Stimulated activated CD8-positive, alpha-beta memory T cell treated with anti-CD3 and anti-CD28 coated beads, Interleukin-4, amount 100 ng/mL, for 4 hours (primary cell): ENCODE data around the gene NRXN3.

ENCODE experiments used
- DNase-seq, 2 donors: peaks; one replicate each; pipeline ENCODE4 v3.0.0-alpha.2; 2020; ENCODE audit warnings: low read depth in 2 of 2, low spot score in 1 of 2

Gene NRXN3

DNA sequence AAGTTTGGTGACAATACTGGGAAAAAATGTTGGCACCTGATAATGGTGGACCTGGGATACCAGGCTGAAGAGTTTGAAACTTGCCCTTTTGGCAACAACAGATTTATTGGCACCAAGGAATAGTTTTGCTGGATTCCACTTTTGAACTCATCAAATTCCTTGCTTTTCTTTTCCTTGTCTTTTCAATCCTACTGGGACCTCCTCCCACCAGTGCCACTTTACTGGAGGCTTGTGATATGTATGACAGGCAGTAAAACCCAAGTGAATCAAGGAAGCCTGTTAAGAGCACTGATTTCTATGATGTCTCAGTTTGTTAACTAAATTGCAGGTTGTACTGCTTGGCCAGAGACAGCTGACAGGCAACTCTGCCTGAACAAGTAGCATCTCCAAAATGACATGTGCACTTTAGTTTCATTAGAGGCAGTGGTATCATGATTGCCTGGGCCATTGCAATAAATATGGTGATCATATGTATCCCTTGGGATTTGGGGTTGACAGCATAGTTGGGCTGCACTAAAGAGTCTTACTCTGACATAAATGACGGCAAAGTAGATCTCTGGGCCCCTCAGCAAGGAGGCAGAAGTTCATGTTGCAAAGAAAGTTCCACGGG, 1475.7 kb downstream of the NRXN3 start:
- DNase-seq, result no peak

- DNase-seq, result no peak
These were observed 1479.7 kb downstream of the NRXN3 start for GRCh38 chr14:79649856-79650255.

DNA sequence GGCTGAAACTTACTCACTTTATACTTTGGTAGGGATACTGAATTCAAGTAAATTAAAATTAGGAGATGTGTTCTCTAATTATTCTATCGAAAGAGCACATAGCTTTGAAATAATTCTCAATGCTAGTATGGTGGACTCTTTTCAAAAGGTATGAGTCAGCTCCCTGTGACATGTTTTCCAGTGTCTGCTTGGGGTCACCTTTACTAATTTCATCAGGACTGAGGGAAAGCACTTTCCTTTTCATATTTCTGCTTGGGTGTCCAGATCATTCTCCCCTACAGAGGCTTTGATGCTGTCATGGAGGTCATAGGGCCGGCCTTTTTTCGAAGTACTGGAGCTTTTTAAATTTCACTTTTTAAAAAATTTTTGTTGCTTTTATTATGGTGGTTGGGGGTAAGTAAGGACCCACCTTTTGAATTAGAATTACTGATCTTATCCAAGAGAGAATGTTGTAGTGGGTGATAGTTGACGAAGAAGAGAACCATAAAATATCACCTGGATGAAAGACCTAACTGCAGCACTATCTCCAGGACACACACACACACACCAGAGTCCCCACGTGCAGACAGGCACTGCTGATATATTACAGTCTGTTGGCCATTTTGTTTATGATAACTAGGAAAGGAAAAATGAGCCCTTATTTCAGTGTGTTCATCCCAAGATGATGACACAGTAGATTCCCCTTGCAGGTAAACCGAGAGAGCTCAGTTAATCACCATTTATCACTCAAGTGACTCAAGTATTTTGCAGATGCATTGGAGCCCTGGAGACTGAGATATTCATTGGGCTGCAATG, 1482.5 kb downstream of the NRXN3 start:
- DNase-seq, result no peak

DNA sequence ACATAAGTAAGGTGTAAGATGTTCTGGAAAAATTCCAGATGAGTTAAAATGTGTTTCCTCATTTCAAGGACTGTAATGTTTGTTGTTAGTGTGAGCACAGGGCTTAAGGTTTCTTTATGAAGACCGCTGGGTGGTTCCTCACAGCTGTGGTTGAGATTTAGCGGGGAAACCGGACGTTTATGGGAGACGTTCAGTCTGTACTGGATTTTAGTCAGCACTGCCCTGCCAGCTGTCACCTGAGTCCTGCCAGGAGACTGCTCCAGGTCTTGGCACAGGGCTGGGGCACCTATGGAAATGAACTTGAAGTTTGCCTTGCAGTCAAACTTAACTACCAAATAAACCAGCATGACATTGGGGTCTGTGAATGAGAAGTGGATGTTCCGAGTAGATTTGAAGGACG, 1485.9 kb downstream of the NRXN3 start:
- no peak for DNase-seq

DNA sequence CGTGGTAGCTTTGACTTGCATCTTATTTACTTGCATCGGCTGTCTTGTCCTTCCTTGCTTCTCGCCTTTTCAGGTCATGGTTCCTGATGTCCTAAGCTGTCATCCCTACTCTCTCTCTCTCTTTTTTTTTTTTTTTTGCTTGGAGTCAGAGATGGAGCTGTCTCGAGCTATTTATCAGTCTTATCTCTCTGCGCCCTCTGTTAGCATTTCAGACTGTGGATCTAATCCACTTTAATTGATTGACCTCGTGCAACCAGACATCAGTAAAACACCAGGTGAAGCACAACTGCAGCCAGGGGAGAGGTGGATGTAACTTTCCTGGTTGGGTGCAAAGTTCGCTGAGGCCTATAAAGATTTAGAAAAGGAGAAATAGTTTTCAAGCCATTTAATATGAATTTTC, 1486.3 kb downstream of the NRXN3 start:
- DNase-seq, result no peak

DNA sequence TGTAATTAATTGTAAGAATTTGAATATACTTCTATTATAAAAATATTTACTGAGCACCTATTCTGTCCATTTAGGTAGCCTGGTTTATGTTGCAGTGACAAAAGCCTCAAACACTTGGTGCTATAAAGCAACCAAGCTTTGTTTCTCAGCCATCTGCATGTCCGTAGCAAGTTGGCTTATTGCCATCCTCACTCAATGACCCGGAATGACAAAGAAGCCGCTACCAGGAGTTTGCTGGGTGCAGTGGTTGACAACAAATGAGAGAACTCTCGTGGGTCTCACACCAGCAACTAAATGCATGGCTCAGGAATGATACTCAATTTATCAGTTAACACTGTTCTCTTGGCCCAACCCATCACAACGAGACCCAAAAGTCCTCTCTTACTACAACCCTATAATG, 1488.0 kb downstream of the NRXN3 start:
- DNase-seq, result no peak

DNA sequence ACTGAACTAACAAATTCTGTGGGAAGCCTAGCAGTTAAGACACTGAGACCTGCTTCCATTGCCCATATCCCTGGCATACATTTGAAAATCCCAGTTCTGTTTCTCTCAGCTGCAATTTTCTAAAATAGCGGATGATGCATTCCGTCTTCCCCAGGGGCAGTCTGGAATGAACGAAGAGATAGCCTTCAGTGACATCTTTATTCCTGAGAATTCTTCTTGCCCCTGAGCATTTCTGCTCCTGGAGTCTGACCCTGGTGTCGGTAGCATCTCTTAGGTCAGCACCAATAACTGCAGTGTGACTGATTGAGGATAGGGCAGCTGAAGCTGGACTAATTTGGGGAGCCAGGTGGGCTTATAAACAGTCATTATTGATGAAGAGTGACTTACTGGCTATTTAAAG, 1488.6 kb downstream of the NRXN3 start:
- DNase-seq, result no peak

DNA sequence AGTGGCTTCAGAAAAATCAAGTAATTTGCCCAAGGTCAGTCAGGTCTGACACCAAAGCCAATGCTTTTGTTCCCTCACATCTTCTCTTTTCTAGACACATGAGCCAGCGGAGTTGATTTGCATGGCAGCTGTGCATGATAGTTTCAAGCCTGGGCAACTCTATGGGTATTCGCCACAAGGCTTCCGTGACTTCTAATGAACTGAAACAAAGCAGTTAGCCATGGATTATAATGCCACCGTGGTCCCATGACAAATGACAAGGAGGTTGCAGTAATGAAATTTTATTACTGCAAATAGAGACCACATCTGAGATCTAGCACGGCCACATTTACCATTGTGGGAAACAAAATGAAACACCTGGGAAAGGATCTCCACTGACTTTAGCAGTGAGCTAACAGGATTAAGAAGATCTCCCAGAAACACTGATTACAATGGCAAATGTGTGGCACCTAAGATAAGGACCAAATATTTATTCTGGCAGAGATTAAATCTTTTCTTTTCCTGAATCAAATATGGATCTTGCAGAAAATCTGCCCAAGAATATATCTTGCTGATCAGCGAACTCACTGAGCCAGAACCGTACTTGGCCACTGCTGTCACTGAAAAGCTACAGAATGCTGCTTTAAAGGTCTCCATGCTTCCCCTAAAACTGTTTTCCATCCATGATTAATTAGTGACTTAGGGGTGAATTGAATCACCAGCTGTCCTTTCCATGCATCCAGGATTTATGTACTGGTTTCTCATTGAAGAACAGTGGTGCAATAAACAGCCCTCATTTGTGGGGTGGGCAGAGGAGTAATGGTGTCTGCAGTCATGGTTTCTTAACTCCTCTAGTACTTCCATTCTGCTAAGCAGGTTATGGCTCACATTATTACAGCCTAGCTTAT, 1490.1 kb downstream of the NRXN3 start:
- no peak for DNase-seq

GRCh38 chr14:79661752-79662151, 1491.6 kb downstream of the NRXN3 start:
- DNase-seq, result no peak

DNA sequence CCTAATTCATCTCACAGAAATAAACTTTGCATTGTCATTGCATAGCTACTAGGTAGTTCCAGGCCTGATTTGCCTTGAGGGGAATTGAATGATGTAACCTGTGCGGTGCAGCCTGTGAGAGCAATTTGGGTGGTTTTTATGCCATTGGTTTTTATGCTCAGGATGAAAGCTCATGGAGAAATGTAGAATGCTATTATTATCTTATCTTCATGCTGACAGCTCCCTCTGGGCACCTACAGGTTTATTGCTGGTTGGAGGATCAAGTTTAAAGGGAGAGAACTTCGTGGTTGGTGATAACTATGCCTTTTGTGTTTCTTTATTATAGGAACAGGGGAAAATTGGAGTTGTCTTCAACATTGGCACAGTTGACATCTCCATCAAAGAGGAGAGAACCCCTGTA, 1493.3 kb downstream of the NRXN3 start:
- no peak for DNase-seq

- no peak for DNase-seq
These were observed 1495.4 kb downstream of the NRXN3 start for GRCh38 chr14:79665556-79665955.

DNA sequence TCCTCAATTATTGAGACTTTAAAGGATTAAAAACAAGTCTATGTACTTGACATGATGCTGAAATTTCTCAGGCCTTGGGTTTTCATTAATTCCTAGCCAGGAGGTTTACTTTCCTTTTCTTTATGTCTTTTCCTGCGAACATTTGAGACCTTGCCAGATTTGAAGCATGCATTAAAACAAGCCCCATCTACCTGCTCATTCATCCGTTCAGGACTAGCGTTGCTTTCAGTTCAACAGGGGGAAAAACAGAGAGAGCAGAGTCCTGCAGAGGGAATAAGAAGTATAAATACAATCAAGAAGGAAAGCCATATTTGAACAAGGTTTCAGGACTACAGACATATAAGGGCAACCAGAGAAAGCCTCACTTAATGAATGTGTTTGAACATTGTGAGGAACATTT, 1498.8 kb downstream of the NRXN3 start:
- no peak for DNase-seq

- DNase-seq, result no peak
These were observed 1500.6 kb downstream of the NRXN3 start for GRCh38 chr14:79670811-79671210.

- DNase-seq, result no peak
These were observed 1509.9 kb downstream of the NRXN3 start for GRCh38 chr14:79680087-79680486.

GRCh38 chr14:79686196-79686595, 1516.0 kb downstream of the NRXN3 start:
- DNase-seq, result no peak

GRCh38 chr14:79690960-79691359, 1520.8 kb downstream of the NRXN3 start:
- DNase-seq, result no peak

DNA sequence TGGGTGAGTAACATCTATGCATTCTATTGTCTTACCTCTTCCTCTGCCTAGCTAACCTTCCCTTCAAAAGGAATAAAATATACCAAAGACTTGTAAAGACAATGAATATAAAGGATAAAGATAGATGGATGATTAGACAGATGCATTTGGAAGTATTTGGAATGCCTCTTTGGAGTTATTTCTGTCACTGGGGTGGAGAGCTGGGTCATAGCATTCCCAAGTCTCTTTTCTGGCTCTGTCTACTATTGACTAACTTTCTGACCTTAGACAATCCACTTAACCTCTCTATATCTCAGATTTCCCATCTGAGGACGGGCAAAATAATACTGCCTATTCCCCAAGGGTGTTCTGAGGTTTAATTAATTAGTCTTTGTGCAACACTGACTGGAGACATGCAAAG, 1523.8 kb downstream of the NRXN3 start:
- DNase-seq, result no peak

GRCh38 chr14:79695307-79695706, 1525.1 kb downstream of the NRXN3 start:
- DNase-seq, result no peak

GRCh38 chr14:79698298-79698711, 1528.1 kb downstream of the NRXN3 start:
- DNase-seq, result no peak

GRCh38 chr14:79699206-79699605, 1529.0 kb downstream of the NRXN3 start:
- no peak for DNase-seq

DNA sequence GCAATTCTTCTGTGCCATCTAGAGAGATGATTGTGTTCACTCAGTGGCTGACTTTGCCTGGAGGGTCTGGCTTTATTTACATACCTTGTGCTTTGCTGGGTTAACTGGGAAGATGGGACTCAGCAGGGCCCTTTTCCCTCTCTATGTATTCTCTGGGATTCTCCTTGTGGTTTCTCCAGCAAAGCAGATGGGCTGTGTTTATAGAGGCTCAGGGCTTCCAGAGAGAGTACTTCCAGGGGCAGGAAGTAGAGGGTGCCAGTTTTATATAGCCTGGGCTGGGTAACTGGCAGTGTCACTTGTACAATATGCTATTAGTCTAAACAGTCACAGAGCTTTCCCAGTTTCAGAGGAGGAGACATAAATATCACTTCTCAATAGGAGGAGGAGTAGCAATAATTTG, 1531.2 kb downstream of the NRXN3 start:
- no peak for DNase-seq

DNA sequence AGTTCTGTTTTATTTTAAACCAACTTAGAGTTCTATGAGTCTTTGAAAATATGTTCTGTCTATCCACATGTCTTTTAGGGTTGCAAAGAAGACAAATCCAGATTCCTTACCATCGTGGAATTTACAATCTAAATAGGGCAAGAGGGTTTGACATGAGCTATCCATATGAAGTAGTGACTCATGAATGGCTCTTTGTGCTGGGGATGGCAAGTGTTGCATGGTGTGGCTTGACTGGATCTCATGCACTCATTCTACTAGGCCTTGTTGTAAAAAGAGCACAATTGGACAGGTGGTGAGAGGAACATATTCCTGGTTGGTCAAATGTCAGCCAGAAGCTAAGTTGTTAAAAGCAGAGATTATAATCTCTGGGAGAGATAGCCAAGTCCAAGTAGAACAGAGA, 1532.0 kb downstream of the NRXN3 start:
- no peak for DNase-seq
